OCI-LY3 (cell line): Measurements from ENCODE around the gene ITSN1.

Experiments
- EZH2phosphoT487 ChIP-seq: fragments of 200-600 bp; shearing (Covaris generic); IDR thresholded peaks from 2 replicates; pipeline ENCODE4 v1.6.1; 2018; ENCODE audit warnings: antibody characterized with exemption, mixed run types, low read depth
- TF ChIP-seq, protein P1 (sequence below): fragments of 200-600, 300-600 bp; sonication (generic); IDR thresholded peaks from 2 replicates; pipeline ENCODE4 v1.5.1; 2014; ENCODE audit warnings: antibody characterized with exemption, low read length, low read depth

DNA sequence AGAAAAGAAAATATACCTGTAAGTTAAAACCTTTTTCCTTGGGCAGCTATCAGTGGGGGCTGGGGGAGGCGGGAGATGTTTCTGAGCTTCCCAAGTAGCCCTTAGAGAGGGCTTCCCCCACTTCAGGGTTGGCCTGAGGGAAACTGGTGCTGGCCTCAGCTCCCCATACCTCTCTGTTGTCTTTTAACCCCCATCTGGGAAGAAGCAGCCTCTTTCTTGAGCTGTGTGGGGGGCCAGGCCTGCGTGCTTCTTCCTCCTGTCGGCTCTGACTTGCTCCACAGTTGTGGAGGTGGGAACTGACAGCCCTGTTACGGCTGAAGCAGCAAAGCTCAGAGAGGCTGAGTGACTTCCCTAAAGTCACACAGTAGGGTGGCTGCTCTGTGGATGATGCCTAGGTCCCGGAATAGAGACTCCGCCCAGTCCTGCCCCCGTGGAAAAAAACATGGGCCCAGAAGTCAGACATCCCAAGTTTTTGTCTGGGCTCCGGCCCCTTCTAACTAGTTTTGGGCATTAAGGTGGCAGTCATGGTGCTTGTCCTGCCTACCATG is 218.1 kb downstream of the ITSN1 start:
- TF ChIP-seq, protein P1, sequence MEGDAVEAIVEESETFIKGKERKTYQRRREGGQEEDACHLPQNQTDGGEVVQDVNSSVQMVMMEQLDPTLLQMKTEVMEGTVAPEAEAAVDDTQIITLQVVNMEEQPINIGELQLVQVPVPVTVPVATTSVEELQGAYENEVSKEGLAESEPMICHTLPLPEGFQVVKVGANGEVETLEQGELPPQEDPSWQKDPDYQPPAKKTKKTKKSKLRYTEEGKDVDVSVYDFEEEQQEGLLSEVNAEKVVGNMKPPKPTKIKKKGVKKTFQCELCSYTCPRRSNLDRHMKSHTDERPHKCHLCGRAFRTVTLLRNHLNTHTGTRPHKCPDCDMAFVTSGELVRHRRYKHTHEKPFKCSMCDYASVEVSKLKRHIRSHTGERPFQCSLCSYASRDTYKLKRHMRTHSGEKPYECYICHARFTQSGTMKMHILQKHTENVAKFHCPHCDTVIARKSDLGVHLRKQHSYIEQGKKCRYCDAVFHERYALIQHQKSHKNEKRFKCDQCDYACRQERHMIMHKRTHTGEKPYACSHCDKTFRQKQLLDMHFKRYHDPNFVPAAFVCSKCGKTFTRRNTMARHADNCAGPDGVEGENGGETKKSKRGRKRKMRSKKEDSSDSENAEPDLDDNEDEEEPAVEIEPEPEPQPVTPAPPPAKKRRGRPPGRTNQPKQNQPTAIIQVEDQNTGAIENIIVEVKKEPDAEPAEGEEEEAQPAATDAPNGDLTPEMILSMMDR = no peak
- no peak for TF ChIP-seq EZH2phosphoT487
